GM21447 (cell line): ENCODE results near the gene ZNF568.

ENCODE experiments used
- ATAC-seq: cut with Tn5 transposase; IDR thresholded peaks from one replicate; pipeline ENCODE4 v1.9.1; 2021; ENCODE audit not compliant: unreplicated experiment

ZNF568 gene

GRCh38 chr19:36997843-36998235 lies 81.7 kb downstream of the ZNF568 start:
- no peak for ATAC-seq

GRCh38 chr19:36999313-36999712 lies 83.2 kb downstream of the ZNF568 start:
- ATAC-seq, result no peak

GRCh38 chr19:37007587-37008220 lies 91.6 kb downstream of the ZNF568 start:
- ATAC-seq, result no peak

GRCh38 chr19:37009871-37010270 lies 93.7 kb downstream of the ZNF568 start:
- no peak for ATAC-seq

GRCh38 chr19:37012093-37012745 lies 96.1 kb downstream of the ZNF568 start:
- ATAC-seq, result no peak

GRCh38 chr19:37014456-37014855 lies 98.3 kb downstream of the ZNF568 start:
- no peak for ATAC-seq

- no peak for ATAC-seq
These were observed 129.0 kb downstream of the ZNF568 start for GRCh38 chr19:37045140-37045539.
